Spleen (tissue), 7 donors: ENCODE measurements around the gene ZSWIM3.

Experiments used
- POLR2A ChIP-seq, 3 donors: fragments of 450-650 bp; IDR thresholded peaks; one replicate each; pipeline ENCODE4 v1.5.1; 2017; ENCODE audit warnings: antibody characterized with exemption in 3 of 3, mild to moderate bottlenecking in 1 of 3
- POLR2AphosphoS5 ChIP-seq, 3 donors: sonication (generic); formaldehyde crosslinking; IDR thresholded peaks; one replicate each; pipeline ENCODE4 v1.5.1; 2017; ENCODE audit warnings: antibody characterized with exemption in 3 of 3
- TF ChIP-seq, protein P1 (sequence below), 11 experiments: fragments of 200-600 bp in 7 of 11; fragments of 450-650 bp in 4 of 11; sonication (generic) in 4 of 11; IDR thresholded peaks in 8 of 11; conservative IDR thresholded peaks in 3 of 11; 1 replicate in 7 of 11; 2 replicates in 4 of 11; pipeline versions ENCODE4 v1.4.0 to v1.8.0; 2016 to 2021; ENCODE audit warnings: antibody characterized with exemption in 11 of 11, inconsistent platforms in 4 of 11, mild to moderate bottlenecking in 1 of 11
- donor health status: DM: no; HTN: no; CAD: no; lungs with moderate emphysema.
- donor health status: DM: no; HTN: no; CAD: no.
- donor health status: DM: no; HTN: no; CAD: no.

DNA sequence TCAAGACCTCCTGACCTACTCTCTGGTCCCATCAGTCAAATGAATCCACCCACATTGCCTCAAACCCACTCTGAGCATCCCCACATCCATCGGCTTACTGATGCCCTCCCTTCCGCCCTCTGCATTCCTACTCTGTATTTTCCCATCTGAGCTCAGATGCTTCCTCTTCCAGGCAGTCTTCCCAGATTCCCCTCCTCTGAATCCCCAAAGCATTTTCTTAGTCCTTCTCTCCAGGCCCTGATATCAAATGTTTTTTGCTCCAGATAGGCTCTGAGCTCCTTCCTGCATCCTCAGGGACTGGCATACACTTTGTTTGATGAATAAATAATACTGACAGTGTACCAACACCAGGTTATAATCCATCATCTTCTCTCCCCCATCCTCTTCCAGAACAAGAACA, 50.7 kb downstream of the ZSWIM3 start:
- no peak for TF ChIP-seq POLR2AphosphoS5 (IDR thresholded peaks at IDR 0.05)
- TF ChIP-seq, protein P1, sequence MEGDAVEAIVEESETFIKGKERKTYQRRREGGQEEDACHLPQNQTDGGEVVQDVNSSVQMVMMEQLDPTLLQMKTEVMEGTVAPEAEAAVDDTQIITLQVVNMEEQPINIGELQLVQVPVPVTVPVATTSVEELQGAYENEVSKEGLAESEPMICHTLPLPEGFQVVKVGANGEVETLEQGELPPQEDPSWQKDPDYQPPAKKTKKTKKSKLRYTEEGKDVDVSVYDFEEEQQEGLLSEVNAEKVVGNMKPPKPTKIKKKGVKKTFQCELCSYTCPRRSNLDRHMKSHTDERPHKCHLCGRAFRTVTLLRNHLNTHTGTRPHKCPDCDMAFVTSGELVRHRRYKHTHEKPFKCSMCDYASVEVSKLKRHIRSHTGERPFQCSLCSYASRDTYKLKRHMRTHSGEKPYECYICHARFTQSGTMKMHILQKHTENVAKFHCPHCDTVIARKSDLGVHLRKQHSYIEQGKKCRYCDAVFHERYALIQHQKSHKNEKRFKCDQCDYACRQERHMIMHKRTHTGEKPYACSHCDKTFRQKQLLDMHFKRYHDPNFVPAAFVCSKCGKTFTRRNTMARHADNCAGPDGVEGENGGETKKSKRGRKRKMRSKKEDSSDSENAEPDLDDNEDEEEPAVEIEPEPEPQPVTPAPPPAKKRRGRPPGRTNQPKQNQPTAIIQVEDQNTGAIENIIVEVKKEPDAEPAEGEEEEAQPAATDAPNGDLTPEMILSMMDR (IDR thresholded peaks at IDR 0.05 in 8 of 11, conservative IDR thresholded peaks at IDR 0.05 in 3 of 11): no peak
- no peak for TF ChIP-seq POLR2A (IDR thresholded peaks at IDR 0.05)
